NT2/D1 (cell line): ENCODE data around the gene TPP1.

Experiments
- YY1 ChIP-seq: IDR thresholded peaks from 2 replicates; pipeline ENCODE4 v1.6.1; 2011; ENCODE audit not compliant: insufficient read length, insufficient read depth
- ZNF274 ChIP-seq: IDR thresholded peaks from 2 replicates; pipeline ENCODE4 v1.6.1; 2011; ENCODE audit warnings: mild to moderate bottlenecking, low read depth, low read length

DNA sequence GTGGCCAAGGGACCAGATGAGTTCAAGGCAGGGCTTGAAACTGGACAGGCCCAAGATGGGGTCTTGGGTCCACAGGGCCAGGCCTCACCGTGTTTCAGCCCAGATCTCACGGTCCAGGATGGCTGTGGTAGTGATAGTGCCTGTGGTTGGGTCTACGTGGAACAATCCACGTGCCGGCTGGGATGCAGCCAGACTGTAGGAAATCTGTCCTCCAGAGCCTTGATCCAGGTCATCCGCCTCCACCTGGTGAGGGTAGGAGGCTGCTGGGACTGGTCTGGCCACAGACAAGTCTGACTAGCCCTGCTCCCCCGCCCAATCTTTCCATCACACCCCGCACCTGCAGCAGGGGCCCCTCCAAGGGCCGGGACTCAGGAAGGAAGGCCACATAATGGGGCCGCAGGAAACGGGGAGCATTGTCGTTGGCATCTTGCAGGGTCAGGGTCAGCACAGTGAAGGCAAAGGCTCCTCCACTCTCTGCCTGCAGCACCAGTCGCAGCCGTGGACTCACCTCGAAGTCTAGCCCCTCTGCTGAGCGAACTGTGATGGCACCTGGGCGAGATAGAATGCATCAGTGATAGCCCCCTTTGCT lies 6.7 kb upstream of the TPP1 start:
- TF ChIP-seq YY1 (no peak), ZNF274 (no peak)
